Embryonic facial prominence (tissue), 1 donor: ENCODE data around the gene ESR1.

Experiments used
- DNase-seq: peaks from one replicate; pipeline ENCODE4 v3.0.0-alpha.2; 2016; ENCODE audit errors: extremely low spot score

Gene ESR1

GRCh38 chr6:152173957-152174356, 366.5 kb downstream of the ESR1 start:
- DNase-seq = no peak

GRCh38 chr6:152176268-152176667, 368.8 kb downstream of the ESR1 start:
- no peak for DNase-seq
